Endothelial cell of umbilical vein (primary cell): ENCODE results near the gene AUTS2. TPM values are rescaled to one million over a fixed set of nuclear protein-coding genes. Genes with fewer than 3 reads are reported as not detected.

Experiments used
- BruUV-seq: library from RNA; stranded (reverse); fragments of 400-500 nt; replicated peaks from 2 replicates; lab custom pipeline; 2021; lab: Mats Ljungman, UMichigan
- CTCF ChIA-PET: fragments of 300-600, 350-600 bp; sonication (Branson Sonifier 250); formaldehyde crosslinking; loops from one replicate; lab custom pipeline; 2021; ENCODE audit warnings: antibody characterized with exemption, inconsistent platforms; lab: Charles Lee
- POLR2A ChIA-PET: fragments of 300-600, 350-600 bp; sonication (Branson Sonifier 250); formaldehyde crosslinking; loops from one replicate; lab custom pipeline; 2021; ENCODE audit warnings: antibody characterized with exemption, inconsistent platforms; lab: Charles Lee
- DNase-seq: peaks from one replicate; pipeline ENCODE4 v3.0.0-alpha.2; 2011; ENCODE audit warnings: low read depth, low spot score
- FAIRE-seq: peaks from 2 replicates; lab custom pipeline; 2011; peaks lifted over from hg19 to GRCh38; lab: Jason Lieb, UNC
- H2AFZ ChIP-seq: 2 replicates; pipeline ENCODE4 v1.6.0; 2012; ENCODE audit warnings: low read depth, low read length, control low read depth, inconsistent platforms
- H3K27ac ChIP-seq: 2 replicates; pipeline ENCODE4 v1.5.1; 2011; ENCODE audit warnings: low read depth, mild to moderate bottlenecking, control low read depth, low read length, moderate library complexity; ENCODE audit not compliant: insufficient read depth
- H3K27me3 ChIP-seq, 2 experiments: 2 replicates each; pipeline versions ENCODE4 v1.6.0 to v1.6.1; 2011; ENCODE audit warnings: low read length in 2 of 2, mixed read lengths in 1 of 2; ENCODE audit not compliant: control insufficient read depth in 2 of 2, insufficient read depth in 2 of 2
- H3K36me3 ChIP-seq, 2 experiments: 2 replicates in 1 of 2; 3 replicates in 1 of 2; pipeline ENCODE4 v1.5.1; 2011; ENCODE audit warnings: low read length in 2 of 2, mild to moderate bottlenecking in 1 of 2, moderate library complexity in 1 of 2; ENCODE audit not compliant: control insufficient read depth in 2 of 2, insufficient read depth in 2 of 2; ENCODE audit errors: extremely low read depth in 1 of 2
- H3K4me1 ChIP-seq: 3 replicates; pipeline ENCODE4 v1.5.1; 2011; ENCODE audit warnings: mild to moderate bottlenecking, low read length; ENCODE audit not compliant: control insufficient read depth, insufficient read depth; ENCODE audit errors: extremely low read depth
- H3K4me2 ChIP-seq: 2 replicates; pipeline ENCODE4 v1.6.1; 2011; ENCODE audit warnings: low read length, control low read depth, mixed read lengths; ENCODE audit not compliant: insufficient read depth
- H3K4me3 ChIP-seq, 3 experiments: fragments of 200-600 bp in 1 of 3; sonication (generic), shearing (Covaris generic) in 1 of 3; replicated peaks in 1 of 3; 2 replicates each; pipeline ENCODE4 v1.5.1; 2011 to 2016; ENCODE audit warnings: control low read depth in 3 of 3, low read length in 3 of 3, mild to moderate bottlenecking in 2 of 3, inconsistent platforms in 1 of 3, low read depth in 1 of 3, moderate library complexity in 1 of 3; ENCODE audit not compliant: insufficient read depth in 1 of 3
- H3K79me2 ChIP-seq: 2 replicates; pipeline ENCODE4 v1.6.0; 2012; ENCODE audit warnings: low read length, inconsistent platforms; ENCODE audit not compliant: control insufficient read depth, insufficient read depth
- H3K9ac ChIP-seq: replicated peaks from 2 replicates; pipeline ENCODE3; 2011; ENCODE audit warnings: low read length, control low read depth; ENCODE audit not compliant: insufficient read depth; ENCODE audit errors: extremely low read depth
- H3K9me1 ChIP-seq: replicated peaks from 3 replicates; pipeline ENCODE4 v1.6.0; 2011; ENCODE audit warnings: mild to moderate bottlenecking, low read length; ENCODE audit not compliant: control insufficient read depth, insufficient read depth; ENCODE audit errors: extremely low read depth
- H3K9me3 ChIP-seq: replicated peaks from 2 replicates; pipeline ENCODE4 v1.5.1; 2012; ENCODE audit warnings: low read length, inconsistent platforms; ENCODE audit not compliant: control insufficient read depth, insufficient read depth
- H4K20me1 ChIP-seq: replicated peaks from 2 replicates; pipeline ENCODE3; 2011; ENCODE audit warnings: mild to moderate bottlenecking, low read length; ENCODE audit not compliant: control insufficient read depth, insufficient read depth; ENCODE audit errors: extremely low read depth
- EZH2 ChIP-seq: IDR thresholded peaks from 2 replicates; pipeline ENCODE4 v1.6.1; 2012; ENCODE audit warnings: borderline replicate concordance, low read depth, mild to moderate bottlenecking, moderate library complexity, low read length, inconsistent platforms; ENCODE audit not compliant: severe bottlenecking
- FOS ChIP-seq: IDR thresholded peaks from 2 replicates; pipeline ENCODE4 v1.6.1; 2011; ENCODE audit warnings: mild to moderate bottlenecking, low read length, moderate library complexity, borderline replicate concordance; ENCODE audit not compliant: insufficient read depth
- GATA2 ChIP-seq: IDR thresholded peaks from 2 replicates; pipeline ENCODE4 v1.7.0; 2011; ENCODE audit warnings: low read depth, mild to moderate bottlenecking, moderate library complexity, mixed read lengths, low read length; ENCODE audit not compliant: insufficient read length, insufficient read depth
- JUN ChIP-seq: IDR thresholded peaks from 2 replicates; pipeline ENCODE4 v1.6.1; 2011; ENCODE audit warnings: borderline replicate concordance, low read depth; ENCODE audit not compliant: insufficient read length, insufficient read depth
- MAX ChIP-seq: IDR thresholded peaks from 2 replicates; pipeline ENCODE4 v1.6.1; 2011; ENCODE audit not compliant: insufficient read depth, insufficient read length
- MYC ChIP-seq: IDR thresholded peaks from one replicate; pipeline ENCODE4 v1.6.1; 2011; ENCODE audit warnings: mild to moderate bottlenecking, low read depth, low read length
- POLR2A ChIP-seq: IDR thresholded peaks from 2 replicates; pipeline ENCODE4 v1.6.1; 2012; ENCODE audit warnings: low read depth, mild to moderate bottlenecking, control low read depth, low read length
- POLR2AphosphoS5 ChIP-seq: IDR thresholded peaks from 2 replicates; pipeline ENCODE4 v1.6.1; 2012; ENCODE audit warnings: low read depth, mild to moderate bottlenecking, control low read depth, low read length, moderate library complexity; ENCODE audit not compliant: insufficient read depth
- dilution Hi-C: fragments of 300-500 bp; cut with MboI; formaldehyde crosslinking; loops from one replicate; pipeline ENCODE4 v1.15.0; 2019; ENCODE audit warnings: low sequenced_read_pairs; ENCODE audit not compliant: extremely low pct_ligation_motif_present
- intact Hi-C: fragments of 100-400 bp; cut with micrococcal nuclease; formaldehyde crosslinking; loops from one replicate; pipeline ENCODE4 v1.10.0; 2022
- polyA plus RNA-seq, 4 experiments: library from polyadenylated mRNA; depleted of rRNA in 3 of 4; stranded (reverse) in 3 of 4; unstranded in 1 of 4; fragments of >200 nt; gene quantifications; 2 replicates each; pipeline versions ENCODE4 v1.2.1 to v1.2.3, GENCODE V29; 2011 to 2012; ENCODE audit warnings: missing spikeins in 1 of 4
- total RNA-seq: library from RNA; stranded (reverse); gene quantifications from 2 replicates; pipeline ENCODE4 v1.2.3, GENCODE V29; 2021
- TF ChIP-seq, protein P1 (sequence below), 2 donors: IDR thresholded peaks; 1 replicate in 1 of 2; 2 replicates in 1 of 2; pipeline ENCODE4 v1.5.1; 2011; ENCODE audit warnings: low read length in 2 of 2, mild to moderate bottlenecking in 2 of 2, moderate library complexity in 2 of 2, control low read depth in 1 of 2, inconsistent platforms in 1 of 2, low read depth in 1 of 2; ENCODE audit not compliant: insufficient read depth in 1 of 2; ENCODE audit errors: extremely low read depth in 1 of 2

The AUTS2 gene
- total and polyA plus RNA-seq, 2 donors (not counting 3 experiments of a cell fraction or from before 2014, with no cell fraction given) = 0.59 to 8.0 TPM

- no peak for FAIRE-seq
- dilution Hi-C loops = no loop called here
- CTCF ChIA-PET = no interaction called here
These were observed 203.7 kb downstream of the AUTS2 start for GRCh38 chr7:69801729-69802682.

More at GRCh38 chr7:69801729-69802682, 203.7 kb downstream of the AUTS2 start:
- Histone ChIP-seq H3K79me2 (no peaks in the 10 kb centered on the region), H3K9ac (no peak overlapping the region), H3K4me1 (no peaks in the 10 kb centered on the region), H2AFZ (no peak overlapping the region), H3K9me3 (no peaks in the 10 kb centered on the region), H3K4me2 (no peak overlapping the region), H3K4me3 (no peak overlapping the region), H3K36me3 (no peaks in the 10 kb centered on the region), H3K27me3 (no peaks in the 10 kb centered on the region), H4K20me1 (no peaks in the 10 kb centered on the region), H3K9me1 (no peaks in the 10 kb centered on the region), H3K27ac (no peak overlapping the region)
- TF ChIP-seq JUN = no peak
- TF ChIP-seq GATA2 = no peak
- no peak for TF ChIP-seq FOS
- TF ChIP-seq, protein P1, sequence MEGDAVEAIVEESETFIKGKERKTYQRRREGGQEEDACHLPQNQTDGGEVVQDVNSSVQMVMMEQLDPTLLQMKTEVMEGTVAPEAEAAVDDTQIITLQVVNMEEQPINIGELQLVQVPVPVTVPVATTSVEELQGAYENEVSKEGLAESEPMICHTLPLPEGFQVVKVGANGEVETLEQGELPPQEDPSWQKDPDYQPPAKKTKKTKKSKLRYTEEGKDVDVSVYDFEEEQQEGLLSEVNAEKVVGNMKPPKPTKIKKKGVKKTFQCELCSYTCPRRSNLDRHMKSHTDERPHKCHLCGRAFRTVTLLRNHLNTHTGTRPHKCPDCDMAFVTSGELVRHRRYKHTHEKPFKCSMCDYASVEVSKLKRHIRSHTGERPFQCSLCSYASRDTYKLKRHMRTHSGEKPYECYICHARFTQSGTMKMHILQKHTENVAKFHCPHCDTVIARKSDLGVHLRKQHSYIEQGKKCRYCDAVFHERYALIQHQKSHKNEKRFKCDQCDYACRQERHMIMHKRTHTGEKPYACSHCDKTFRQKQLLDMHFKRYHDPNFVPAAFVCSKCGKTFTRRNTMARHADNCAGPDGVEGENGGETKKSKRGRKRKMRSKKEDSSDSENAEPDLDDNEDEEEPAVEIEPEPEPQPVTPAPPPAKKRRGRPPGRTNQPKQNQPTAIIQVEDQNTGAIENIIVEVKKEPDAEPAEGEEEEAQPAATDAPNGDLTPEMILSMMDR (IDR thresholded peaks at IDR 0.05; ENCODE audit: extremely low read depth in 1 of 2, insufficient read depth in 1 of 2, low read depth in 1 of 2, low read length in 2 of 2) = no peak
- TF ChIP-seq MYC = no peak
- no peak for TF ChIP-seq POLR2AphosphoS5
- no peak for TF ChIP-seq EZH2
- TF ChIP-seq MAX = no peak
- no peak for TF ChIP-seq POLR2A
- POLR2A ChIA-PET = no interaction called here
- intact Hi-C loops = no loop called here
- no peak for DNase-seq
- BruUV-seq = no TSS peak
